Trophoblast cell (in vitro differentiated cells and primary cell): ENCODE measurements around the gene IFT57.
A peak's percentile ranks its signal among the peaks of the same experiment; 100 is the strongest.

Source experiments
- DNase-seq, 2 donors: peaks; one replicate each; pipeline ENCODE4 v3.0.0-alpha.2; 2016
- H2AFZ ChIP-seq: 2 replicates; pipeline ENCODE4 v1.6.1; 2013; ENCODE audit warnings: low read length, moderate library complexity, mild to moderate bottlenecking; ENCODE audit not compliant: insufficient read depth, poor library complexity
- H2AK5ac ChIP-seq: 2 replicates; pipeline ENCODE4 v1.6.1; 2013; ENCODE audit warnings: mild to moderate bottlenecking, low read length
- H2BK120ac ChIP-seq: 2 replicates; pipeline ENCODE4 v1.6.1; 2013; ENCODE audit warnings: low read length, mild to moderate bottlenecking, moderate library complexity; ENCODE audit not compliant: insufficient read depth, poor library complexity
- H2BK12ac ChIP-seq: 2 replicates; pipeline ENCODE4 v1.6.1; 2013; ENCODE audit warnings: mild to moderate bottlenecking, low read length, moderate library complexity
- H2BK5ac ChIP-seq: 2 replicates; pipeline ENCODE4 v1.6.1; 2013; ENCODE audit warnings: low read length, low read depth, moderate library complexity, mild to moderate bottlenecking; ENCODE audit not compliant: poor library complexity
- H3K14ac ChIP-seq: 2 replicates; pipeline ENCODE4 v1.6.1; 2013; ENCODE audit warnings: mild to moderate bottlenecking, low read length
- H3K18ac ChIP-seq: 2 replicates; pipeline ENCODE4 v1.6.1; 2013; ENCODE audit warnings: mild to moderate bottlenecking, low read length
- H3K23ac ChIP-seq: 2 replicates; pipeline ENCODE4 v1.6.1; 2013; ENCODE audit warnings: low read length
- H3K27ac ChIP-seq: 2 replicates; pipeline ENCODE4 v1.5.1; 2013; ENCODE audit warnings: low read depth, mild to moderate bottlenecking, inconsistent platforms, low read length, moderate library complexity
- H3K27me3 ChIP-seq: 2 replicates; pipeline ENCODE4 v1.6.1; 2013; ENCODE audit warnings: inconsistent platforms, mild to moderate bottlenecking, low read length, moderate library complexity; ENCODE audit not compliant: insufficient read depth
- H3K36me3 ChIP-seq, 2 experiments: 1 replicate in 1 of 2; 2 replicates in 1 of 2; pipeline ENCODE4 v1.6.1; 2013; ENCODE audit warnings: low read length in 2 of 2, mild to moderate bottlenecking in 2 of 2, moderate library complexity in 1 of 2; ENCODE audit not compliant: insufficient read depth in 2 of 2, control insufficient read depth in 1 of 2
- H3K4ac ChIP-seq: 2 replicates; pipeline ENCODE4 v1.6.1; 2013; ENCODE audit warnings: low read depth, mild to moderate bottlenecking, low read length, moderate library complexity
- H3K4me1 ChIP-seq, 2 experiments: 1 replicate in 1 of 2; 2 replicates in 1 of 2; pipeline ENCODE4 v1.6.1; 2013; ENCODE audit warnings: low read length in 2 of 2, mild to moderate bottlenecking in 2 of 2, moderate library complexity in 1 of 2; ENCODE audit not compliant: insufficient read depth in 2 of 2, control insufficient read depth in 1 of 2
- H3K4me2 ChIP-seq: 2 replicates; pipeline ENCODE4 v1.6.1; 2013; ENCODE audit warnings: inconsistent platforms, mild to moderate bottlenecking, low read length, moderate library complexity
- H3K4me3 ChIP-seq: 2 replicates; pipeline ENCODE4 v1.5.1; 2013; ENCODE audit warnings: mild to moderate bottlenecking, low read depth, low read length, inconsistent platforms
- H3K79me1 ChIP-seq: one replicate; pipeline ENCODE4 v1.6.1; 2013; ENCODE audit warnings: low read length
- H3K79me2 ChIP-seq: 2 replicates; pipeline ENCODE4 v1.6.1; 2013; ENCODE audit warnings: low read length, mild to moderate bottlenecking; ENCODE audit not compliant: control insufficient read depth, insufficient read depth, poor library complexity
- H3K9ac ChIP-seq: 2 replicates; pipeline ENCODE4 v1.6.1; 2013; ENCODE audit warnings: mild to moderate bottlenecking, low read length
- H3K9me3 ChIP-seq: 2 replicates; pipeline ENCODE4 v1.6.1; 2013; ENCODE audit warnings: low read depth, mild to moderate bottlenecking, control low read depth, inconsistent platforms, low read length; ENCODE audit not compliant: insufficient read depth
- H4K12ac ChIP-seq: 2 replicates; pipeline ENCODE4 v1.6.1; 2013; ENCODE audit warnings: low read depth, mild to moderate bottlenecking, low read length, moderate library complexity
- H4K8ac ChIP-seq: 2 replicates; pipeline ENCODE4 v1.6.1; 2013; ENCODE audit warnings: low read depth, mild to moderate bottlenecking, low read length, moderate library complexity
- H4K91ac ChIP-seq: one replicate; pipeline ENCODE4 v1.6.1; 2013; ENCODE audit warnings: low read depth, mild to moderate bottlenecking, low read length, moderate library complexity
- WGBS: extraction: QIAGEN DNeasy Blood & Tissue Kit; methylation state at CpG from one replicate; pipeline ENCODE4 v1.1.7; 2013; ENCODE audit warnings: missing lambda C conversion rate; ENCODE audit not compliant: insufficient read length, insufficient coverage; ENCODE audit errors: extremely low coverage; 5-methylcytosine and 5-hydroxymethylcytosine counted together

Gene IFT57

GRCh38 chr3:108227131-108227530, 4.9 kb upstream of the IFT57 start:
- no CpG with 5 or more reads among the region's 6 CpGs for WGBS

GRCh38 chr3:108225221-108225620, 3.0 kb upstream of the IFT57 start:
- no peak overlapping the region for H3K4me3 ChIP-seq
- H3K4ac ChIP-seq = no peak overlapping the region
- H3K9me3 ChIP-seq = no peaks in the 10 kb centered on the region
- no peak overlapping the region for H4K12ac ChIP-seq
- H3K36me3 ChIP-seq = no peaks in the 10 kb centered on the region
- H3K4me2 ChIP-seq = no peak overlapping the region
- no peak overlapping the region for H2BK5ac ChIP-seq
- no peak for DNase-seq
- no CpG with 5 or more reads among the region's 1 CpG for WGBS
- no peak overlapping the region for H3K18ac ChIP-seq
- no peak overlapping the region for H2AK5ac ChIP-seq
- H3K4me1 ChIP-seq = no peaks in the 10 kb centered on the region
- H3K9ac ChIP-seq = no peak overlapping the region
- H3K27me3 ChIP-seq = no peaks in the 10 kb centered on the region
- H4K8ac ChIP-seq = no peak overlapping the region
- H3K23ac ChIP-seq = no peak overlapping the region
- H3K14ac ChIP-seq = no peak overlapping the region
- H3K27ac ChIP-seq = no peak overlapping the region
- no peak overlapping the region for H2AFZ ChIP-seq
- no peaks in the 10 kb centered on the region for H3K79me1 ChIP-seq
- H2BK120ac ChIP-seq = no peak overlapping the region
- H4K91ac ChIP-seq = no peak overlapping the region
- H3K79me2 ChIP-seq = peaks cover 2% of the 10 kb centered on the region
- H2BK12ac ChIP-seq = no peak overlapping the region

More at GRCh38 chr3:108227131-108227530, 4.9 kb upstream of the IFT57 start:
- no peak overlapping the region for H4K91ac ChIP-seq
- H2BK12ac ChIP-seq = no peak overlapping the region
- no peak overlapping the region for H3K18ac ChIP-seq
- H3K9me3 ChIP-seq = no peaks in the 10 kb centered on the region
- H4K8ac ChIP-seq = no peak overlapping the region
- no peaks in the 10 kb centered on the region for H3K27me3 ChIP-seq
- H3K27ac ChIP-seq = no peak overlapping the region
- H2BK5ac ChIP-seq = no peak overlapping the region
- H3K79me2 ChIP-seq = no peaks in the 10 kb centered on the region
- no peak overlapping the region for H2BK120ac ChIP-seq
- DNase-seq = no peak
- H3K23ac ChIP-seq = no peak overlapping the region
- no peak overlapping the region for H3K14ac ChIP-seq
- H2AK5ac ChIP-seq = no peak overlapping the region
- H3K4me3 ChIP-seq = no peak overlapping the region
- no peak overlapping the region for H3K4ac ChIP-seq
- H4K12ac ChIP-seq = no peak overlapping the region
- no peaks in the 10 kb centered on the region for H3K36me3 ChIP-seq
- no peak overlapping the region for H3K4me2 ChIP-seq
- no peak overlapping the region for H2AFZ ChIP-seq
- no peaks in the 10 kb centered on the region for H3K79me1 ChIP-seq
- H3K4me1 ChIP-seq = no peaks in the 10 kb centered on the region
- no peak overlapping the region for H3K9ac ChIP-seq

- H3K23ac ChIP-seq = no peak overlapping the region
- WGBS = no CpG with 5 or more reads among the region's 4 CpGs
- no peak overlapping the region for H4K8ac ChIP-seq
- no peak overlapping the region for H3K18ac ChIP-seq
- H3K27me3 ChIP-seq = no peaks in the 10 kb centered on the region
- no peak overlapping the region for H3K14ac ChIP-seq
- H3K79me1 ChIP-seq = no peaks in the 10 kb centered on the region
- no peak overlapping the region for H2AFZ ChIP-seq
- H3K36me3 ChIP-seq = no peaks in the 10 kb centered on the region
- no peak overlapping the region for H3K9ac ChIP-seq
- no peaks in the 10 kb centered on the region for H3K9me3 ChIP-seq
- no peak overlapping the region for H3K4me2 ChIP-seq
- H2BK5ac ChIP-seq = no peak overlapping the region
- H3K4me1 ChIP-seq = no peaks in the 10 kb centered on the region
- H3K4ac ChIP-seq = no peak overlapping the region
- DNase-seq = no peak
- no peak overlapping the region for H4K12ac ChIP-seq
- peaks cover 2% of the 10 kb centered on the region for H3K79me2 ChIP-seq
- no peak overlapping the region for H2BK120ac ChIP-seq
- no peak overlapping the region for H2AK5ac ChIP-seq
- no peak overlapping the region for H2BK12ac ChIP-seq
- H3K4me3 ChIP-seq = no peak overlapping the region
- H4K91ac ChIP-seq = no peak overlapping the region
- no peak overlapping the region for H3K27ac ChIP-seq
These were observed 1.7 kb upstream of the IFT57 start for GRCh38 chr3:108223928-108224327.

GRCh38 chr3:108222853-108223565, 785 bp upstream of the IFT57 start:
- H4K91ac ChIP-seq = no peak overlapping the region
- no peaks in the 10 kb centered on the region for H3K4me1 ChIP-seq
- WGBS = no CpG with 5 or more reads among the region's 5 CpGs
- H3K4ac ChIP-seq = no peak overlapping the region
- no peak overlapping the region for H3K9ac ChIP-seq
- no peak for DNase-seq
- no peak overlapping the region for H2BK120ac ChIP-seq
- no peaks in the 10 kb centered on the region for H3K36me3 ChIP-seq
- no peak overlapping the region for H4K8ac ChIP-seq
- H2AK5ac ChIP-seq = no peak overlapping the region
- no peak overlapping the region for H2BK12ac ChIP-seq
- H3K4me2 ChIP-seq = peak overlapping the region; percentile 79
- no peaks in the 10 kb centered on the region for H3K9me3 ChIP-seq
- no peak overlapping the region for H3K14ac ChIP-seq
- no peaks in the 10 kb centered on the region for H3K79me1 ChIP-seq
- no peak overlapping the region for H3K23ac ChIP-seq
- no peak overlapping the region for H3K18ac ChIP-seq
- no peak overlapping the region for H4K12ac ChIP-seq
- H2AFZ ChIP-seq = no peak overlapping the region
- H3K27me3 ChIP-seq = no peaks in the 10 kb centered on the region
- H3K27ac ChIP-seq = no peak overlapping the region
- H3K4me3 ChIP-seq = no peak overlapping the region
- no peak overlapping the region for H2BK5ac ChIP-seq
- peaks cover 2% of the 10 kb centered on the region for H3K79me2 ChIP-seq
